NCI-H128 (cell line): ENCODE measurements around the gene SIMC1.
"Not testable (repeated sequence)": the region's sequence is repeated elsewhere in the genome, so short reads cannot be mapped to it uniquely, and the experiment has no call there.

Experiments used
- DNase-seq: peaks from one replicate; lab custom pipeline; 2025; ENCODE audit not compliant: unreplicated experiment; lab: John Stamatoyannopoulos, UW

The SIMC1 gene

GRCh38 chr5:176290057-176290840 is 52.0 kb downstream of the SIMC1 start:
- not testable (repeated sequence) for DNase-seq

DNA sequence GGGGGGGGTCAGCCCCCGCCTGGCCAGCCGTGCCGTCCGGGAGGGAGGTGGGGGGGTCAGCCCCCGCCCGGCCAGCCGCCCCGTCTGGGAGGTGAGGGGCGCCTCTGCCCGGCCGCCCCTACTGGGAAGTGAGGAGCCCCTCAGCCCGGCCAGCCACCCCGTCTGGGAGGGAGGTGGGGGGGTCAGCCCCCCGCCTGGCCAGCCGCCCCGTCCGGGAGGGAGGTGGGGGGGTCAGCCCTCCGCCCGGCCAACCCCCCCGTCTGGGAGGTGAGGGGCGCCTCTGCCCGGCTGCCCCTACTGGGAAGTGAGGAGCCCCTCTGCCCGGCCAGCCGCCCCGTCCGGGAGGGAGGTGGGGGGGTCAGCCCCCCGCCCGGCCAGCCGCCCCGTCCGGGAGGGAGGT is 67.1 kb downstream of the SIMC1 start:
- not testable (repeated sequence) for DNase-seq

GRCh38 chr5:176317534-176318374 is 79.5 kb downstream of the SIMC1 start:
- no peak for DNase-seq

- no peak for DNase-seq
Observed at GRCh38 chr5:176319827-176320554, 81.8 kb downstream of the SIMC1 start.

- no peak for DNase-seq
Observed at GRCh38 chr5:176320577-176320976, 82.4 kb downstream of the SIMC1 start.

- no peak for DNase-seq
Observed at GRCh38 chr5:176334031-176334770, 96.0 kb downstream of the SIMC1 start.

GRCh38 chr5:176337913-176338312 is 99.7 kb downstream of the SIMC1 start:
- DNase-seq, result no peak

DNA sequence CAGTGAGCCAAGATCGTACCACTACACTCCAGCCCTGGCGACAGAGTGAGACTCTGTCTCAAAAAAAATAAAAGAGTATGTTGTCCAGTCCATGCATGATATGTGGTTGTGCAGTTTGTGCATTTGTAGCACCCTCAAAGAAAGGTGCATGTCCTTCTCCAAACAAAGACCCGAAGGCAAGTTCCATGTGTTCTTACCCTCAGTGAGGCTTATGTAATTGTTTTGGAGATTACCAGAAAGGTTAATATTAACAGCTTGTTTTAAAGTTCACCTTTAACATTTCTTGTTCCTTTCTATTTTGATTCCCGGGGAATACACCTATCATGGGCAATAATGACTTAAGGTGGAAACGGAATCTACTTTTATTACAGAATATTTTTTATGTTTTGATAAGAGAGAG is 101.1 kb downstream of the SIMC1 start:
- no peak for DNase-seq

DNA sequence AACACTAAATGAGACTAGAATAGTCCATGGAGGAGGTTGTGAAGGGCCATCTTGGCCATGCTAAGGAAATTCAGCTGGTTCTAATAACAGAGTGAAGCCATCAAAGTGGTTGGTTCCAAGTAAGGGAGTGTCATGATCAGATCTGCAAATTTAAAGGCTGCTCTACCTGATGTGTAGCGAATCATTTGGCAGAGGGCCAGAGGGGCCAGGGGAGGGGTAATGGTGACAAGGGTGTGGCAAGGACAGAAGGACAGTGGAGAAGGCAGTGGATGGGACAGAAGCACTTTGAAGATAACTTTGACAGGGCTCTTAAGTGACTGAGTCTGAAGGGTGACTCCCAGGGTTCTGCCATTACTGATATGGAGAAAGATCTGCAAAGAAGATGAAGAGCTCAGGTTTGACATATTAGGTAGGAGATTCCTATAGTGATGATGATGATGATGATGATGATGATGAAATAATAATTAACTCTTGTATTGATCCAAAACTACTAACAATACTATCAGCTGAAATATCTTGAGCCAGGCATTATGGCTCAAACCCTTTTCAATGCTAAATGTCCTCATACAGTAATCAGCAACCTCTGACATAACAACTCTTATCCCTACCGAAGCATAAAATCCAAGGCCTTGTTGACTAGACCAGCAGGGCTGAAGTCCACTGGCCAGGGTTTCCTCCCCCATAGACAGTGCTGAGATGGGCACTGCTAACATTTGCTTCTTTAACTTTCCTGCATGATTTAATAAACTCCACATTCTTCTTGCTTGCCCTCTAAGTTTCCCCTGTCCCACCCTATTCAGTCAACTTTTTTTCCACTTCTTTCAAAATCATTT is 103.3 kb downstream of the SIMC1 start:
- no peak for DNase-seq

GRCh38 chr5:176342158-176342483 is 103.9 kb downstream of the SIMC1 start:
- no peak for DNase-seq

- DNase-seq, result no peak
Observed at GRCh38 chr5:176342766-176343458, 104.7 kb downstream of the SIMC1 start.

GRCh38 chr5:176350416-176350815 is 112.2 kb downstream of the SIMC1 start:
- DNase-seq, result no peak

DNA sequence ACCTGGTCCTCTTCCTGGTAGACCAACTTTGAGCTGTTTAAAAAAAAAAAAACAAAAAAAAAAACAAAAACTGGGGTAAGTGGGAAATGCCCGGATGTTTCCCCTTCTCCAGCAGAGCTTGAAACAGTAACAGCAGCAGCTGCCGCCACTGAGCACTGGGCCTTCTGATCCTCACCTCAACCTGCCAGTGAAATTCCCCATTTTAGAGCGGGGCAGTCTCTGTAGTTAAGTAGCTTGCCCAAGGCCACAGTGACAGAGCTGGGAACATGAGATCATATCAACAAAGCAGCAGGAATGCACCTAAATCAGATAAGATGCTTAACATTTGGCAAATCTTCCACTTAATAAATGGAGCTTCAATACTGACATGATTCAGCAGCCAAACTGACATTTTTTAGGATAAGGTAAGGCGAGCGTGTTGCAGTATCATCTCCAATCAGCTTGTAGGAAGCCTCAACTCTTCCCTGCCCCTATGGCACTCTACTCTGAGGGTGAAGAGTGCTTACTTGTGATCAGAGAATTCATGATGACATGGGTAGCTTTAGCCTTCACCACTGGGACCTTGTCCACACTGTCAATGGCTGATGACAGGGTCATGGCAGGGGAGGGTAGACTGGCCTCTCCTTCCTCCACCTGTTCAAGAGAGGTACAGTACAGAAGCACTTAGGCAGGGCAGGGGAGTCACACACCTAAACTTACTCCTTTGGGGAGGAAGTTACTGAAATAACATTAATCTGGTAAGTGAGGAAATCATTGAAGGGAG is 114.1 kb downstream of the SIMC1 start:
- DNase-seq, result no peak

- no peak for DNase-seq
Observed at GRCh38 chr5:176353533-176353932, 115.3 kb downstream of the SIMC1 start.

DNA sequence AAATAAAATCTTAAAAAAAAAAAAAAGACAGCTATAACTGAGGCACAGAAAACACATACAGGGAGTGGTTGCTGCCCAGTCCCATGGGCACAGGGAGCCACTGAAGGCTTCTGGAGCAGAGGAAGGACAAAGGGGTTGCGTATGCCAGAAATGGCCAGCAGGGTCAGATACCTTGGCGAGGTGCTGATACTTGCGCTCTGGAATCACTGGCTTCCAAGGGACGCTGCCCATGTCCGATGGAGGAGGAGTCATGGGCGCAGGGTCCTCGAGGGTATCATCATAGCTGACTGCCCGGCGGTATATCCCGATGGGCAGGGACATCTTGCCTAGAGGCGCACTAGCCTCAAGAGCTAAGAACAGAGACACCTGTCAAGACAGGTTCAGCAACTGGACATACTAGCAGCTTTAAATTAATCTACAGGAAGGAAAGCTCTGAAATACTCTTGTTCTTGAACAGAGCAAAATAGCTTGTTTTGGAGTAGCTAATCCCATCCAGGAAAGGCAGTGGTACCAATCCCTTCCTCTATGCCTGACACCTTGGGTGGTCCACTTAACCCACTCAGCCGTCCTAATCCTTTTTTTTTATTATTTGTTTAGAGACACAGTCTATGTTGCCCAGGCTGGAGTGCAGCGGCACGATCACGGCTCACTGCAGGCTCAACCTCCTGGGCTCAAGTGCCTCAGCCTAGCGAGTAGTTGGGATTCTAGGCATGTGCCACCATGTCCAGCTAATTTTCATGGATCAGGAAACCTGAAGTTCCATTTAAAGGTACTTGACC is 117.4 kb downstream of the SIMC1 start:
- no peak for DNase-seq

GRCh38 chr5:176356179-176356566 is 117.9 kb downstream of the SIMC1 start:
- DNase-seq, result no peak

DNA sequence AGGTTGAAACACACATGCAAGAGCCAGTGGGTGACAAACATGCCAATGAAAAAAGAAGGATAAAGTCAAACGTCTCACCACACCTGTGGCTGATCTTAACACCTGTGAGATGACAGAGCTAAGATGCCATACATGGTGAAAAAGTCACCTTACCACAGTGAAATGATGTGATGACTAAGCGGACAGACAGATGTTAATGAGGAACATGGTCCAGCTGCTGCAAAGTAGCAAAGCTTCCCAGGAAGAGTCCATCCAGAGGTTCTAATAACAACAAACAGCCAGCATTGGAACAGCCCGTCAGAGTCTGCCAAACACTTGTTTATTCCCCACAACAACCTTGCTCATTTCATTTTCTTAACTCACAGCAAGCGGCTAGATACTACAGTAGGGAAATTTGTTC is 121.4 kb downstream of the SIMC1 start:
- DNase-seq, result no peak

- no peak for DNase-seq
Observed at GRCh38 chr5:176360894-176361436, 122.7 kb downstream of the SIMC1 start.
